GM12801 (cell line): Measurements from ENCODE around the gene RUNDC1.

Source experiments
- TF ChIP-seq, protein P1 (sequence below): IDR thresholded peaks from one replicate; pipeline ENCODE4 v1.5.1; 2011; ENCODE audit warnings: control low read depth; ENCODE audit not compliant: insufficient read length; ENCODE audit errors: extremely low read depth

The RUNDC1 gene

DNA sequence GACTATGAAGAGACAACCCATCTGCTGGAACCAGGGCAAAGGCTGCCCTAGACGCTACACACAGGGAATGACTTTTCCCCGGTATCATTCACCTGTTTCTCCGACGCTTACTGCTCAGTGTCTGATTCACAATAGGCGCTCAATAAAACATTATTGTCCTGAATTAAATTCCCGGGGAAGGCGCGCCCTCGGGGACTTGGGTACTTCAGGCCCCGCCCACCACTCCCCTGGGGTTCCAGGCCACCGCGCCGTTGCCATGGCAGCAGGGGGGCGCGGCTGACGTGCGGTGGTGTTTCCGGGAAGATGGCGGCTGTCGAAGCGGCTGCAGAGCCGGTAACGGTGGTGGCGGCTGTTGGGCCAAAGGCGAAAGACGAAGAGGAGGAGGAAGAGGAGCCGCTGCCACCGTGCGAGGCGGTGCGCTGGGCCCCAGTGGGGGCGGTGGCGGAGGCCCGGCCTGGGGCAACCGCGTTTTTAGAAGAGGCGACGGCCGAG, at the start of gene RUNDC1:
Gene RUNDC1 (plus strand): TSS at position 292 of the 492 bp plus-strand sequence. CDS start 12 bp downstream, at position 304.
- TF ChIP-seq, protein P1, sequence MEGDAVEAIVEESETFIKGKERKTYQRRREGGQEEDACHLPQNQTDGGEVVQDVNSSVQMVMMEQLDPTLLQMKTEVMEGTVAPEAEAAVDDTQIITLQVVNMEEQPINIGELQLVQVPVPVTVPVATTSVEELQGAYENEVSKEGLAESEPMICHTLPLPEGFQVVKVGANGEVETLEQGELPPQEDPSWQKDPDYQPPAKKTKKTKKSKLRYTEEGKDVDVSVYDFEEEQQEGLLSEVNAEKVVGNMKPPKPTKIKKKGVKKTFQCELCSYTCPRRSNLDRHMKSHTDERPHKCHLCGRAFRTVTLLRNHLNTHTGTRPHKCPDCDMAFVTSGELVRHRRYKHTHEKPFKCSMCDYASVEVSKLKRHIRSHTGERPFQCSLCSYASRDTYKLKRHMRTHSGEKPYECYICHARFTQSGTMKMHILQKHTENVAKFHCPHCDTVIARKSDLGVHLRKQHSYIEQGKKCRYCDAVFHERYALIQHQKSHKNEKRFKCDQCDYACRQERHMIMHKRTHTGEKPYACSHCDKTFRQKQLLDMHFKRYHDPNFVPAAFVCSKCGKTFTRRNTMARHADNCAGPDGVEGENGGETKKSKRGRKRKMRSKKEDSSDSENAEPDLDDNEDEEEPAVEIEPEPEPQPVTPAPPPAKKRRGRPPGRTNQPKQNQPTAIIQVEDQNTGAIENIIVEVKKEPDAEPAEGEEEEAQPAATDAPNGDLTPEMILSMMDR, result no peak

DNA sequence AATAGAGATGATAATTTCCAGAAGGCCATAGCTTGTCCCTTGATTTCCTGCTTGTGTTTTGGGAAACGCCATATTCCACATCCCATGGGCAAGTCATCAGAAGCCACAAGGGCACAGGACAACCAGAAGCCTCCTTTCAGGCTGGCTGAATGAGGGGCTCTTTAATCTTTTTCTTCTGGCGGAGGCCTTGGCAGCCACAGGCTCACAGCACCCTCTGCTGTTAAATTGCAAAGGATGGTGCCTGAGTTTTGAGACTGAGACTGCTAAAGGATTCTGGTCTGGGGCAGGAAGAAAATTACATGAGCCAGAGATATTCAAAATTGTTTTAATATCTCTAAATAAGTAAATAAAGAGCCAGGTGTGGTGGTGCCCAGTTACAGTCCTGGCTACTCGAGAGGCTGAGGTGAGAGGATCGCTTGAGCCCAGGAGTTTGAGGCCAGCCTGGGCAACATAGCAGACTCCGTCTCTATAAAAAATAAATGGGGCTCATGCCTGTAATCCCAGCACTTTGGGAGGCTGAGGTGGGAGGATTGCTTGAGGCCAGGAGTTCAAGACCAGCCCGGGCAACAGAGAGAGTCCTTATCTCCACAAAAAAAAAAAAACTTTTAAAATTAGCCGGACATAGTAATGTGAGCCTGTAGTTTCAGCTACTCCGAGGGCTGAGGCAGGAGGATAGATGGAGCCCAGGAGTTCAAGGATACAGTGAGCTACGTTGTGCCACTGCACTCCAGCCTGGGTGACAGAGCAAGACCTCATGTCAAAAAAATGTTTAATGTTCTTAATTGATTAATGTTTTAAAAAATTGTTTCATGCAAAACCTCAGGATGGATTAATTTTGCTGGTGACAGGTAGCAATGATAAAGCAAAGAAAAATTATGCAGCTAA, 42.4 kb upstream of the RUNDC1 start:
- TF ChIP-seq, protein P1, result no peak

DNA sequence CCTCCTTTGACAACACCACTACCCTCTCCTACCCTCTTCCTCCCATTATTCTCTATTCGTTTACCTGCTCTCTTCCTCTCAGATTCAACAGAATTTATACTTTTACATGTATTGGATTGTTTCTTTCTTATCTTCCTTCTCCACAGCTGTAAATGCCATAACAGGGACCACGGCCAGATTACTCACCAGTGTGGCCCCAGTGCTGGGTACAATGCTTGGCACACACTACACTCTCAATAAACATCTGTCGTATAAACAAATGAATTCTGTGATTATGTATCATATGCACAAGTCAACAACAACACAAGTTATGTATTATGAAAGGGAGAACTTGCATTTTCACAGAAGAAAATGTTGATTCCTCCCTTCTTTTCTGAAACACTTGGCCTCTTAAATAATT, 36.2 kb upstream of the RUNDC1 start:
- TF ChIP-seq, protein P1, result no peak

DNA sequence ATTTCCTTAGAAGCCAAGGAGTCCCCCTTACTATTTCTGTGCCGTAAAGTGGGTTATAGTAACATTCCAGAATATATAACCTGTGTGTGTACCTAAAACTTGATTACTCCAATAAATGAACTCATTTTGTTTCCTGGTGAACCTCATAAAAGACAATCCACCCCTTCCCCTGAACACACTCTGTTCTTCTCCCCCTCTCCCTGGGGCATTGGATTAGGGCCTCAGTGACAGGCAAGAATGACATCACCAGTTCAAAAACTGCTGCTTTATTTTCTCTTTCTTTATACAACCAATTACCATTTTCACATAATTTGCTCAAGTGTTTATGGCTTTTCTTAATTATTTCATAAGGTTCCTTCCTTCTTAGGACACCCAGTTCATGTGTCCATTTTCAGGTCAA, 33.6 kb upstream of the RUNDC1 start:
- TF ChIP-seq, protein P1, result no peak

DNA sequence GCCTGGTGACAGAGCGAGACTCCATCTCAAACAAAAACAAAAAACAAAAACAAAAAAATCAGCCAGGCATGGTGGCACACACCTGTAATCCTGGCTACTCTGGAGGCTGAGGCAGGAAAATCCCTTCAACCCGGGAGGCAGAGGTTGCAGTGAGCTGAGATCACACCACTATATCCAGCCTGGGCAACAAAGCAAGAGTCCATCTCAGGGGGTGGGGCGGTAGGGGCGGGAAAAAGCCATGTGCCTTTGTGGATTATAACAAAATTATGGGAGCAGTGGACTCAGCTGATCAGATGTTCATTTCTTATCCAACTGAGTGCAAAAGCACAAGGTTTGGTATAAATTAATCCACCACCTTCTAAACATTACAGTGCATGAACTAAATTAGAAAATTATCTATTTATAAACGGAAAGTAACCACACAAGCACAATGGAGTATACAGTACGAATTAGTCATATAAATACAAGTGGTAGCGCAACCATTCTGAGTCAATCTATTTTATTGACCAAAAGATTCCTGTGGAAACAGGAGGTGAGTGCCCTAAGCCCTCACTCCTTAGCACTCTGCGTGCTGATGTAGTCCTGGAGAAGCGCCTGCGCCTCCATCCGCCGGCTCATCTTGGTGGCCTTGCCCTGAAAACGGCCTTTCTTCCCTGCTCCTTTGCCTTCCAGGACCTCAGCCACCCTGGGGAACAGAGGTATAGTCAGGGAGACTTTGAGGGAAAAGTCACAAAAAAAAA, 30.2 kb upstream of the RUNDC1 start:
- TF ChIP-seq, protein P1, result no peak

DNA sequence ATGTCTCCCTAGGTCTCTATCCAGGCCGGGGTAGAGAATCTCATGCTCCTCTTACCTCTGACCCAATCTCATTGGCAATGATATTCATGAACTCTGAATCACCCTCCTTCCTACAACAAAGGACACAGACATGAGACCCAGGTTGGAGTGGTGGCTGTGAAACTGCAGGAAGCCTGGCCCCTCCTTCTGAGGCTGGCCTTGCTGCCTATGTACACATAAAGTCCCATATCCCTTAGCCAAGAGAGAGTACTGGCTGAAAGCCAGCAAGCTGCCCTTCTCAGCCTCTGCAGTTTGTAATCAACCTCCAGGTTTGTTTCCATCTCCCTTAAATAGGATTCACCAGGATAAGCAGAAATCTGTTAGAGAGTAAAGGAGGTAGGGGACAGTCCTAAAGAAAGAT, 26.7 kb upstream of the RUNDC1 start:
- TF ChIP-seq, protein P1, result no peak

DNA sequence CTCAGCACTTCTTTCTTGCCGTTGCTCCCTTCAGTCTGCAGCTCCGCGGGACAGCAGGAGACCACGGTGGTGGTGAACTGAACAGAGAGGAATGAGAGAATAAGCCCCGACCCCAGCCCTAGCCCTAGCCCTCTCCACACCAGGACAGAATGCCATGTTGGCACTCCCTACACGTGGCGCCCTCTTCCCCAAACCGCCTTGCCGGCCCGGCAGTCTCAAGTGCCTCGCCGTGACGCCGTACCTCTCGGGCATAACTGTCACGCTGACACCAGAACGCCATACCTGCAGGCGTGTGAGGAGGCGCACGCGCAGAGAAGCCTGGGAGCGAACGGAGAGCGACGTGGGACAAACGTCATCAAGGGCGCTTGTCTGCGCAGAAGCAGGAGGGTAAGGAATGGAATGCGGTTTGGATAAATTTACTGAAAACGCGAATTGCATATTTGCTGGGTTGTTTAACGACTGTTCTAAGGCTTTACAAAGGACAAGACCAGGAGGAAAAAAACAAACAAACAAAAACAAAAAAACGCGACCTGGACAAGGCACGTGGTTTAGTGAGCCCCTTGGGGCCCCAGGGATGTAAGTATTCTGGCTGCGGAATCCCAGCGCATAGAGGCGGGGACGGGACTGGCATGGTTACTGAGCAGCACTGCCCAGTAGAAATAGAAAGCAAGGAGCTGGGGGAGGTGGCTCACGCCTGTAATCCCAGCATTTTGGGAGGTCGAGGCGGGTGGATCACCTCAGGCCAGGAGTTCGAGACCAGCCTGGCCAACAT, 16.0 kb upstream of the RUNDC1 start, which contains the start of gene AARSD1:
Gene AARSD1 (minus strand): TSS at position 294 of the 772 bp plus-strand sequence. CDS start 14 bp downstream, at position 280.
- TF ChIP-seq, protein P1, result no peak
